SKM-1 (cell line): ENCODE measurements around the gene MOB3B.

Experiments
- DNase-seq: peaks from one replicate; lab custom pipeline; 2025; ENCODE audit not compliant: unreplicated experiment; lab: John Stamatoyannopoulos, UW

Gene MOB3B

GRCh38 chr9:27529316-27530278, at the start of gene MOB3B:
TSS of gene MOB3B (minus strand) at chr9:27529814. CDS start at chr9:27455550, 74,264 bp downstream.
- peak; percentile 48 for DNase-seq

- peak; percentile 92 for DNase-seq
These were observed 44.3 kb upstream of the MOB3B start for GRCh38 chr9:27573634-27574590.

- DNase-seq, result no peak
These were observed 43.5 kb upstream of the MOB3B start, which contains the start of gene C9orf72 for GRCh38 chr9:27572918-27573633. TSS of gene C9orf72 (minus strand) at chr9:27573481. CDS start at chr9:27567120, 6,361 bp downstream.

DNA sequence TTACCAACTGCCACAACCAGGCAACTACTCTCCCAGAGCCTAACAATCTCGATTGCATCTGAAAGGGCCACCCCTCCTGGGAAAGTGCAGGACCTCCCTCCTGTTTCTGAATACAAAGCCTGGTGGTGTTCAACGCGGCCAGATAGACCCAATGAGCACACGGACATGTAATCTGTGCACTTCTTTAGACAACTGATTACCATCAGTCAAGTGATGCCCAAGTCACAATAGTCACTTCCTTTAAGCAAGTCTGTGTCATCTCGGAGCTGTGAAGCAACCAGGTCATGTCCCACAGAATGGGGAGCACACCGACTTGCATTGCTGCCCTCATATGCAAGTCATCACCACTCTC, 42.9 kb upstream of the MOB3B start:
- peak; percentile 54 for DNase-seq

DNA sequence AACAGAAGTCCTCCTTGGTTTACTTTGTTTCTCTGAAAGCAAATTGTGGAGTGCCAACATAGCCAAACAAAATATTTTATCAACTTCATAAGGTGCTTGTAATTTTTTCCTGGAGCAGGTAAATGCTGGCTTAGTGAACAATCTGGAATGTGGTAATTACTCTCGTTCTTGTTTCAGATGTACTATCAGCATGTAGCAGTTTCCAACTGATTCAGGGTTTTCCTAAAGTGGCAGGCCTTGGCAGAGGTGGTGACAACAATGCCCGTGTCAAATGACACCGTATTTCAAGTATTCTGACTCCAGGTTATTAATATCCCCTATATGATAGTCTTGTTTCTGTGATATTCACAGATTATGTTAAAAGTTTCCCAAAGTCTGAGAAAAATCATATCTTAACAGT, 42.4 kb upstream of the MOB3B start:
- no peak for DNase-seq

DNA sequence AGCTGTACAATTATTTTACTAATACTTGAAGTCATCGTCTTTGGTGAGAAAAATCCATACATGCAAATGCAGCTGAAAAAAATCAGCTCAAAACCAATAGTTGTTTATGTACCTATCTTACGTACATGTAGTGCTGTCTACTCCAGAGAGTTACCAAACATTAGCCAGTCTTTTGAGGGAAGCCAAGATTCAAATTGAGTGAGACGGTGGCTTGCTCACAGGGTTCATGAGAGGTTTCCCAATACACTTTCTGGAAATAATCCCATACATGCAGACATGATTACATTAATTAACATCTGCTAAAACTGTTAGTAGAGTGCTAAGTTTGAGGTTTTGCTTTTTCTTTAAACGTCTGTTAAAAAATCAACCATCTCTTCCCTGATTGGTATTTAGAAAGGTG, 41.4 kb upstream of the MOB3B start:
- DNase-seq, result no peak

GRCh38 chr9:27569406-27569805, 39.8 kb upstream of the MOB3B start:
- DNase-seq, result no peak

DNA sequence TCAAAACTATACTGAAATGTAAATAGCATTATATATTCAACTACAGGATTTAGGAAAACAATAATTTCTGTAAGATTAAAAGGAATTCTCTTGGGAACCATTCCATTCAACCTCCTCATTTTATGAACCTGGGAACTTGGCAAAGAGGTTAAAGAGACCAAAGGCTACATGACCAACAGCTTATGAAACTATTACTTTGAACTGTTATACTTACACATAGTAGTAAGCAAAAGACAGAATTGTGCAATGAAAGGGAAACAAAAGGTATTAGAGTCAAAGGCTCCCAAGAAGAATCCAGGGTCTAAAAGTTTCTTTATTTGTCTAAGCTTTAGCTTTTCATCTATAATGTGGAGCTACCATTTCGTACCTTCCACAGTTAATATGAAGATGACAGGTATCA, 36.5 kb upstream of the MOB3B start:
- no peak for DNase-seq

DNA sequence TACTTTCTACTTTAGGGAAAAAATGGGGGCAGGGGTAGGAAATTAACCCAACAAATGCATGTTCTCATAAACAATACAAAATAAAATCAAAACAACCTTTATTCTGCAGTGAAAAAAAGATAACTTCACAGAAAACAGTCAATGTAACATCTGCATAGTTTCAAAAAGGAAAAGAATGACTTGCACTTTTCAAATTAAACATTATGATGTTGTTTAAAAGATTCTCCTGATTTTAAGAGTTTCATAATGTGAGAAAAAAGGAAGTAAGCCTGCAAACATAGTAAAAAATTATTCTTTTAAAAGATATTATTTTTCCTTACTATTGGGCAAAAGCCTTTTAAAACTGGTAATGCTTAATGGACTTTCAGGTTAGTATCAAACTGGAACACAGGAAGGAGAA, 36.1 kb upstream of the MOB3B start:
- no peak for DNase-seq

GRCh38 chr9:27564670-27565069, 35.1 kb upstream of the MOB3B start:
- DNase-seq, result no peak

GRCh38 chr9:27563738-27564430, 34.3 kb upstream of the MOB3B start:
- DNase-seq, result no peak

GRCh38 chr9:27561685-27562084, 32.1 kb upstream of the MOB3B start:
- no peak for DNase-seq

DNA sequence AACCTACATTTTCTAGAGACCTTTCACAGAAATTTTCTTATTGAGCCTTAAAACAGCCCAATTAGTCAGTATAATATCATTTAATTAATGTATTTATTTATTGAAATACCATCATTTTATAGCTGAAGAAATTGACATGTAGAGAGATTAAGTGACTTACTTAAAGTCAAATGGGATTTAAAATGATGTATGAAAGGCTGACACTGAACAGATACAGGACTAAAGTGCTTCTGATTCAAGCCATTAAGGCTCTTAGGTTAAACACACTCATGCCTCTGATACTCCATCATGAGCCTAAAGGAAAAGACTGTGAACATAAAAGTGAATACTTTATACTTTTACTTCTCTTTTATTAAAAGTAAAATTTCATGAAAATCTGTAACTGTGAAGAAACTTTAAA, 30.8 kb upstream of the MOB3B start:
- no peak for DNase-seq

- no peak for DNase-seq
These were observed 28.7 kb upstream of the MOB3B start for GRCh38 chr9:27558307-27558706.

DNA sequence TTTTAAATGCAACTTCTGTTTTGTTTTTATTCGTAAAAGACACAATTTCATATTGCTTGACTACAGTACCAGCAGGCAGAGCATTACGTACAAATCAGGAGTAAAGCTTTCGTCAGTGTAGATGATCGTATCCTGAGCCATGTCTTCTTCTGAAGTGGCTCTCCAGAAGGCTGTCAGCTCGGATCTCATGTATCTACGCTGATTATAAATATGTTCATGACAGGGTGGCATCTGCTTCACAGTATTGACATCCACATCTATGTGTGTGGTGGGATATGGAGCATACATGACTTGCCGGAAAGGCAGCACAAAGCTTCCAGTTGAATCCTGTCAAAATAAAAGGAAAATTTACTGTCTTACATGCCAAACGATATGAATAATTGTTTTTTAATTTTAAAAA, 26.9 kb upstream of the MOB3B start:
- no peak for DNase-seq

- DNase-seq, result no peak
These were observed 25.1 kb upstream of the MOB3B start for GRCh38 chr9:27554712-27555111.

DNA sequence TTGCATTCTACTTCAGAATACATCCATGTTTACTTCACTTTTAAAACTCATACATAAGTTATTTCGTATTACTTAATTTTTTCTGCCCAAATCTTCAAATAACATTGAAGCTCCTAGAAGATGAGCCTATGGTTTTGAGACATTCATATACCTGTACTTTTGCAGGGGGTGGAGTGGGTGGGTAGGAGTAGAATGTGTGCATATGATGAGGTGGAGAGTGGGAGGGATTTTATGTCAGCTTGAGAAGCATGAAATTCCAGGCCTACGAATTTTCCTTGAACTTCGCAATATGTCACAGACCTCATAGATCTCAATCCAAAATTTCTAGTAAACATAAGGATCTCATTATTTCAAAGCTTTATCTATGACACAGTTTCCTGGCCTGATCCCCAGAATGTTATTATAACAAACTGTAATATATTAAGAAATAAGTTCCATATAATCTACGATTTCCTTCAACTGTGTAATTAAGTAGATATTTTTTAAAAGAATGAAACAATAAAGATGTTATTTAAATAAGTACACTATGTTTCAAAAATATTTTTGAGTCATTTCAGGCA, 19.7 kb upstream of the MOB3B start:
- no peak for DNase-seq

DNA sequence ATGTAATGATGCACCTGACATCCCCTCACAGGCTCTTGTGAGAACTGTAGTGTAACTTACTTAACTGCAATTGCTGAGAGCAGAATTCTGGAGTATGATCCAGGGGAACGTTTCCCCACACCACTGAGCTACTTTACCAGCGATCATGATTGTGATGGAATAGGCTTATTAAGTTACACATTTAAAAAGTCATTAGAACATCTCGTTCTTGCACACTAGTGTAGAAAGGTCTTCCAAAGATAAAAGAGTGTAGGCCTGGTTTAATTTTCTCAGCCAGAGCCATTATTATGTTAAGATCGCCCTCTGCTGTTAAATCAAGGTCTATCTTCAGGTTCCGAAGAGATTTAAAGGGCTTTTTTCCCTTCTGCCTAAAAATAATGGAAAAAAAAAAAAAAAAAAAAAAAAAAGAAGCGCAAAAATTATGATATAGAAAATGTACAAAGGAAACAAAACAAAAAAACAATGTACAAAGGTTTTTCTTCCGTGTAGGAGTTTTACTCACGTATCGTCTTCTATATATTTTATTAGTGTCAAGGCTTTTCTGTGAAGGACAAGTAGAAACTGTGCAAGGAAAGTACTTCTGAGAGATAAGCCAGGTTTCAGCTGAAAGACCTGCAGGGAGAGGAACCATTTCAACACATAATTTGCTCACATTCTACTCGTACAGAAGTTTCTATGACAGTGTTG, 18.6 kb upstream of the MOB3B start:
- peak; percentile 11 for DNase-seq

DNA sequence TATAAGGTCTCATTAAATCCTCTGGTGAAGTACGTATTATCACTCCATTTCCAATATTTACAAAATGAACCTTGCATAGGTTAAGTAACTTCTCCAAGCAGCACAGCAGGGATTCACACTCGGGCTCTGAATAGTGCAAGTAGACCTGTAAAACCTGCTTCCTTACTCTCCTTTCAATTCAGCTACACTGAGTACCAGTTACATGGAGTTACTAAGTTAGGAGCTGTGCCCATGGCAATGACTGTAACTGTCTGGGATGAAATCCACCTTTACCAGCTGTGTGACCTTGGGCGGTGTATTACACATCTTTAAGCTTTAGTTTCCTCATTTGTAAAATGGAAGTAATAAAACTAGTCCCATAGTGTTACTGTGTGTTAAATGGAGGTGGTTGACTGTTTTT, 15.9 kb upstream of the MOB3B start:
- DNase-seq, result no peak

- DNase-seq, result no peak
These were observed 12.9 kb upstream of the MOB3B start for GRCh38 chr9:27542508-27542907.
